ENCODE results near the gene GMPR.

GMPR gene

DNA sequence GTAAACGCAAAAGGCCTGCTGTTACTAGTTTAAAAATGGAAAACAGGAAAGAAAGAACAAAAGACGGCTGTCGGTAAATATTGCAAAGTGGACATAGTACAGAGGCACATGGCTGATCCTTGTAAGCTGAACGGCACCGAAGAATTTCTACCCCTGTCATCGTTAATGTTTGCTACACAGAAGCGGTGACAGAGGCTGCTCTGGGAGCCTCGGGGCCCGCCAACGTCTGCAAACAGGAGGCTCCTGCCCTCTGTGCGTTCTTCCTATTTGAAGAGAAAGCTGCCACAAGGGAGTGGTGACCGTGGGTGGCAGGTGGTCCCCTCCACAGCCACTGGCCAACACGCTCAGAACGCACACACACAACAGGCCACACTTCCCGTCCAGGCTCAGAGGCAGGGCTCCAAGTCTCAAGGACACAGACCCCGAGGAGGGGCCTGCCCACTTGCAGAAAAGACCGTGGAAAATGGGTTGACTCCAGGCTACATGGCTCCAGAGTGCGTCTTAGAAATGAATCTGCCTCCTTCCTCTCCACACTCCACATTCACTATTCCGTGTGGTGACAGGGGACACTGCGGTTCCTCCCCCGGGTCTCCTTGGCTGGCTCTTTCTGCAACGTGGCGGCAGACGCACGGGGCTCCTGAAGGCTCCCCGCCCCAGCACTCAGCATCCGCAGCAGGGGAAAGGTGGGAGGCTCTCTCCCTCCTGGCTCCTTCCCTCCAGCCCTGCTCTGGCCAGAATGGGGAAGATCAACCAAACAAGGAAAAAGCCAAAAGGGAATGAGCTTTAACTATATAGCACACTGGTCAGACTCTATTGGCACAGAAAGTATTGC, 64.5 kb downstream of the GMPR start:
- DNase-seq (ENCODE audit: low spot score): no peak

- DNase-seq (ENCODE audit: low spot score): no peak
Measured at GRCh38 chr6:16305246-16305725, 66.9 kb downstream of the GMPR start.

- no peak for DNase-seq (ENCODE audit: low spot score)
Measured at GRCh38 chr6:16305788-16306187, 67.4 kb downstream of the GMPR start.

DNA sequence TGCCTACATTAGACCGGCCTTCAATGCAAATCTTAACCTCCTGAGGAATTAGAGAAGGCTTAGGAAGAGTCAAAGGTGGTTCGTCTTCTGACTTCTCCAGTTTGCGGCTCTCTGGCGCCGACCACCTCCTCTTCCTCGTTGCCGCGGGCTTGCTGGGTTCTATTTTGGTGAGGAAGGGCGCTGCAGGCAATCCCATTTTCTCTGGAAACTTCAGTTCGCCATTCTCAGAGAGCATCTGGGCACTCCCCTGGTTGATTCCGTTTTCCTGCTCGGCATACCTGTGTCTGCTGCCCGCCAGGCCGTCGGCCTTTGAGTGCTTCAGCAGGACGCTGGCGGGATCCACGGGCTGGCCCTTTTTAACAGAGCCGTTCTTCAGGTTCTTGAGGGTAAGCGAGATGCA, 67.9 kb downstream of the GMPR start:
- no peak for DNase-seq (ENCODE audit: low spot score)

- DNase-seq (ENCODE audit: low spot score): no peak
Measured at GRCh38 chr6:16311763-16312162, 73.4 kb downstream of the GMPR start.

GRCh38 chr6:16313732-16314131, 75.3 kb downstream of the GMPR start:
- no peak for DNase-seq (ENCODE audit: low spot score)

- DNase-seq (ENCODE audit: low spot score): no peak
Measured at GRCh38 chr6:16314296-16314695, 75.9 kb downstream of the GMPR start.

GRCh38 chr6:16316741-16317251, 78.4 kb downstream of the GMPR start:
- peak; percentile 45 for DNase-seq (ENCODE audit: low spot score)

DNA sequence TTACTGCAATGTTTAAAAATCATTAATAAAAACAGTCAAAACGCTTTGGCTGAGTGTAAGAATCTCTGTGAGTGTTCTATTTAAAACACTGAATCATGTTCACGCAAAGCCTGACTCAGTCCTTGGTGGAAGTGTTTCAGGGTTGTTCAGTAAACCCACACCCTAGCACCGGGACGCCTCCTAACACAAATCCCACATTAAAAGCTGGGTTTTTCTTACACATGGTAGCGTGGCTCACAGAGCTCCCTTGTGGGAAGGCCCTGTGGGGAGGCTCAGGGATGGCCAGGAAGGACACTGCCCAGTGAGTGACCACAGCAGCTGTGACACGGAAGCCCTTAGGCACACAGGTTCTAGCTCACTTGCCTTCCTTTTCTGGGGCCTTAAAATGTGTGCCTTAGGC, 80.2 kb downstream of the GMPR start:
- DNase-seq (ENCODE audit: low spot score): peak; percentile 27

- no peak for DNase-seq (ENCODE audit: low spot score)
Measured at GRCh38 chr6:16318953-16319720, 80.8 kb downstream of the GMPR start.

DNA sequence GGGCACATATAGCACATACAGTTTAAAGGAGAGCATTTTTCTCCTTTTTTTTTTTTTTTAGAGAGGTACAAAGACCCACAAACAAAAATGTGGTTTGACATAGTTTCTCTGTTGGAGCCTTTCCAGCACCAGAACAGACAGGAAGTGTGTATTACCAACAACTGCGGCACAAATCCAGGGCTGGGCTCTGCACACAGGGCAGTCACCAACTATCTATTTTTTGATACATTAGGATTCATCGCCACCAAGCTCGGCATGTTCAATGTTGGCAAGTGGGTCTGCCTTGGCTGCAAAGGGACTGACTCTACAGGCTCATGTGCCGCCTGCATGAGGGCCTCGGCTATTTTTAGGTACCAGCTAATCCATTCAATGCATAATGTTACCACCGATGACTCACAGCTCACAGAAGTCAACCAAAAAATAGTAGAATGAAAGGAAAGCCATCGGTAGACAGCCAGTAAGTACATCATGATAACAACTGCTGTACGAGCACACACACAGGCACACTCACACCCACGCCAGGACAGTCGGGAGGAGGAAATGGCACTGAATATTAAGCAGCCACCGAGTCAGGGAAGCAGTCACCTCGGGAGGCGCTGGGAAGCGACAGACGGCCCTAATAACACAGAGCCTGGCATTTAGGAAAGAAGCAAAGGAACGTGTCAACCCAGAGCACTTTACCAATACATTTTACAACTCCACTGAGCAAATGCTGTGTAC, 81.6 kb downstream of the GMPR start:
- peak; percentile 82 for DNase-seq (ENCODE audit: low spot score)

DNA sequence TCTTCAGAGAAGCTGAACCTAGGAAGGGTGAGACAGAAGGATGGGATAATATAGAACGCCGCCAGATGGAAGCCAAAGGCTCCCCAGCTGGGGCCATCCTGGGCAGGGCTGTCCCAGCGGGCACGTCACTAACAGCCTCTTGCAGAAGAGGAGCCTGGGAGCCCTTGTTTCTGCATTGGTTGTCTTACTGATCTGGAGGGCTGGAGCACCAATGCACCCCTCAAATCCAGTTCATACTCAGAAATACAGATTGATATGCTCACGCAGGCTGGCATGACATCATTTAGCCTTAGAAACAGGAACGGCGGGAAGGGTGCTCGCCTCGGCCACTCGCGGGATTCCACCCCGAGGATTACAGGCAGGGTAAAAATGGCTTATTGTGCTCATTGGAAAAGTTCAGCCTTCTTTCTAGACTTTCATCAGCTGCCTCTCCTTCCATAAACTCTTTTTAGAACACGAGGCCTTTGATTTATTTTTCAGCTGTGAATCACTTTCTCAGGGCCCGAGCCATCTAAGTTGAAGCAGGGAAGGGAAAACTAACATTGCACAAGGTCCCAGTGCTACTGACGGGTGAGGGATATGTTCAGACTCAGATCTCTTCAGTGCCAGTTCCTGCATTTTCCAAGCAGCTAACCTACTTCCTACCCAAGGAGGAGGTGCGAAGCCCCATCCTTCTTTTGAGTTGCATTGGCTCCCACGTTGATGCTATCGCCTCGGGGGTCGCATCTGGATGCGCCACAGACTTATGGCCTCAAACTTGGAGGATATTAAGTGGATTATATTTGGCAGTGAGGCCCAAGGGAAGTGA, 82.3 kb downstream of the GMPR start:
- no peak for DNase-seq (ENCODE audit: low spot score)

- no peak for DNase-seq (ENCODE audit: low spot score)
Measured at GRCh38 chr6:16321341-16321710, 82.9 kb downstream of the GMPR start.

GRCh38 chr6:16321826-16322225, 83.4 kb downstream of the GMPR start:
- no peak for DNase-seq (ENCODE audit: low spot score)

- DNase-seq (ENCODE audit: low spot score): peak; percentile 93
Measured at GRCh38 chr6:16322666-16323312, 84.4 kb downstream of the GMPR start.

DNA sequence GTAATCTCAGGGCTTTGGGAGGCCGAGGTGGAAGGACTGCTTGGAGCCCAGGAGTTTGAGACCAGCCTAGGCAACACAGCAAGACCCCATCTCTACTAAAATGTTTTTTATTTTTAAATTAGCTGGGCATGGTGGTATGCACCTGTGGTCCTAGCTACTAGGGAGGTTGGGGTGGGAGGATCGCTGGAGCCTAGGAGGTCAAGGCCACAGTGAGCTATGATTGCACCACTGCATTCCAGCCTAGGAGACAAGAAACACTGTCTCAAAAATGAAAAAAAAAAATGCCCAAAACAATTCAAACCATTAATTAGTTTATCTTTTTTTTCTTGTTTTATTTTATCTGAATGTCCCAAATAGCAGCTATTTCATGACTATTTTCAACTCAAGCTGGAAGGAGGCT, 85.8 kb downstream of the GMPR start:
- DNase-seq (ENCODE audit: low spot score): no peak

- no peak for DNase-seq (ENCODE audit: low spot score)
Measured at GRCh38 chr6:16324606-16325225, 86.3 kb downstream of the GMPR start.

DNA sequence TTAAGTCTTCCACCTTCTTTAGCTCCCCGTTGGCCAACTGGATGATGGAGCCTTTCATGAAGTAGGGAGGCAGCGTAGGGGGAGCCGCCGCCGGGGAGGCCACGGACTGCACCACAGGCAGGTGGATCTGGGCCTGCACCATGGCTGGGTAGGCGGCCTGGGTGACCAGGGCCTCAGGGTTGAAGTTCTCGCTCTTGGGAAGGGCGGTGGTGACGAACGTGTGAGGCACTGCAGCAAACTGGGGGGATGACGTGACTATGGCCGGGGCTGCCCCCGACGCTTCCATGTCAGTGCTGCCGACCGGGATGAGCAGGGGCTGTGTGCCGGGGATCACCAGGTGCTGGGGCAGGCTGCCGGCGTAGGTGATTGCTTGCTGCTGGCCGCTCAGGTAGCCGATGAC, 88.1 kb downstream of the GMPR start:
- DNase-seq (ENCODE audit: low spot score): no peak

GRCh38 chr6:16326971-16327776, 88.8 kb downstream of the GMPR start:
- no peak for DNase-seq (ENCODE audit: low spot score)

Measured in activated CD4-positive, alpha-beta T cell treated with anti-CD3 and anti-CD28 coated beads, Interleukin-2, Interleukin-4, amounts not matched to agents 100 ng/mL and 50 ng/mL, durations not matched to agents 16 hours and 8 hours (primary cell).